GM12872 (cell line): ENCODE measurements around the gene ATXN3L.

Experiments used
- TF ChIP-seq, protein P1 (sequence below): IDR thresholded peaks from 3 replicates; pipeline ENCODE4 v1.5.1; 2011; ENCODE audit warnings: low read depth, mild to moderate bottlenecking, low read length, moderate library complexity; ENCODE audit not compliant: insufficient read depth

Gene ATXN3L

DNA sequence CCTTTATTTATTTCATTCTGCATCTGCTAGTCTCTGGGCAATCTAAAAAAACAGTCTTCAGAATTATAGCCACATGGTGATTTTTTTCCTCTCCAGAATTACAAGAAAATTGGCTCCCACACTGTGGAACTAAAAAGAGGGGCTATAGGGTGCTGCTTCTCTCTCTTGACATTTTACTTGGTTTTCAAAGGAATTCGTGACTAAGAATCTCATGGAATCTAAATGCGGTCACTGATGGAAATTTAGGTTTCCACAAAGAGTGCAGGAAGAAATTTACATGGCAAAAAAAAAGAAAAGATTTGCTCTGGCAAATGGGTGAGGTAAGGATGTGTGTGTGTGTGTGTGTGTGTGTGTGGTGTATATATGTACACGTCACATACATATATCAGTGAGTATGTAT lies 10.2 kb downstream of the ATXN3L start:
- TF ChIP-seq, protein P1, sequence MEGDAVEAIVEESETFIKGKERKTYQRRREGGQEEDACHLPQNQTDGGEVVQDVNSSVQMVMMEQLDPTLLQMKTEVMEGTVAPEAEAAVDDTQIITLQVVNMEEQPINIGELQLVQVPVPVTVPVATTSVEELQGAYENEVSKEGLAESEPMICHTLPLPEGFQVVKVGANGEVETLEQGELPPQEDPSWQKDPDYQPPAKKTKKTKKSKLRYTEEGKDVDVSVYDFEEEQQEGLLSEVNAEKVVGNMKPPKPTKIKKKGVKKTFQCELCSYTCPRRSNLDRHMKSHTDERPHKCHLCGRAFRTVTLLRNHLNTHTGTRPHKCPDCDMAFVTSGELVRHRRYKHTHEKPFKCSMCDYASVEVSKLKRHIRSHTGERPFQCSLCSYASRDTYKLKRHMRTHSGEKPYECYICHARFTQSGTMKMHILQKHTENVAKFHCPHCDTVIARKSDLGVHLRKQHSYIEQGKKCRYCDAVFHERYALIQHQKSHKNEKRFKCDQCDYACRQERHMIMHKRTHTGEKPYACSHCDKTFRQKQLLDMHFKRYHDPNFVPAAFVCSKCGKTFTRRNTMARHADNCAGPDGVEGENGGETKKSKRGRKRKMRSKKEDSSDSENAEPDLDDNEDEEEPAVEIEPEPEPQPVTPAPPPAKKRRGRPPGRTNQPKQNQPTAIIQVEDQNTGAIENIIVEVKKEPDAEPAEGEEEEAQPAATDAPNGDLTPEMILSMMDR: no peak

DNA sequence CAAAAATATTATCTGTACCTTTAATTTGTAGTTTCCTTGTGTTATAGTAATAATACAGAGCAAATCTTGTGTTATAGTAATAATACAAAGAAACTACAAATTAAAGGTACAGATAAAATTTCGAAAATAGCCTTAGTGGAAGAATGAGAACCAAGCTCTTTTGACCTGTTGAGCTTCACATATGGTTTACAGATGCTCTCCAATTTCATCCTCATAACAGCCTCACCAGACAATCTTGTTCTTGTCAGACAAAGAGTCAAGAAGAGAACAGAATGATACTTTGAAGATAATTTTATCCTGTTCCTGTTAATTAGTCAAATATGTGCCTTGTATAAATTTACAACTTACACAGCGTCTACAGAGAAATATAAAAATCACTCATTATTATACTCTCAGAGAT lies 12.8 kb downstream of the ATXN3L start:
- TF ChIP-seq, protein P1: no peak

DNA sequence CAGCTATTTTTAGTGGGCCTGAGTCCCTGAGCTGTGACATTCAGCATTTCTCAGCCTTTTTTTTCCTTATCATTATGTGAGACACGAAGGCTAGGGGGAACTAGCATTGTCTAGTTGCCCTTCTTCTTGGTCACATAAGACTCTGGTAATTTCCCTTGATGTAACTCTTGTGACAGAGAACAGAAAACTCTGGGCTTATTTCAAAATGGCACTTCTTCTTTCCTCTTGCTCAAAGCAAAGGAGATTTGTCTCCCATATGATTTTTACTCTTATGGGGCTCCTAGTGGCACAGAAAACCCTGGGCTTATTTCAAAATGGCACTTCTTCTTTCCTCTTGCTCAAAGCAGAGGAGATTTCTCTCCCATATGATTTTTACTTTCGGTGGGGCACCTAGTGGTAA lies 14.7 kb downstream of the ATXN3L start:
- TF ChIP-seq, protein P1: no peak

DNA sequence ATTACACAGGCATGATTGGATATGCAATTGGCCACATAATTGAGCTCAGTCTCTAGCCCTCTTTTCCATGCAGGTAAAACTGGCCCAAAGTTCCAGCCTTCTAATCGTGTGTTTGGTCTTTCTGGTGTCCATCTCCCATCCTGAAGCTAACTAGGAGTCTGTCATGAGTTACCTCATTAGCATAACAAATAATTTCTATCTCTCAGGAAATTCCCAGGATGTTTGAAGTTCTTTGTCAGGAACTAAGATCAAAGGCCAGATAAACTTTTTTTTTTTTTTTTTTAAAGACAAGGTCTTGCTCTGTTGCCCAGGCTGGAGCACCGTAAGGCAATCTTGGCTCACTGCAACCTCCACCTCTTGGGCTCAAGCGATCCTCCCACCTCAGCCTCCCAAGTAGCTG lies 15.8 kb downstream of the ATXN3L start:
- TF ChIP-seq, protein P1: no peak

DNA sequence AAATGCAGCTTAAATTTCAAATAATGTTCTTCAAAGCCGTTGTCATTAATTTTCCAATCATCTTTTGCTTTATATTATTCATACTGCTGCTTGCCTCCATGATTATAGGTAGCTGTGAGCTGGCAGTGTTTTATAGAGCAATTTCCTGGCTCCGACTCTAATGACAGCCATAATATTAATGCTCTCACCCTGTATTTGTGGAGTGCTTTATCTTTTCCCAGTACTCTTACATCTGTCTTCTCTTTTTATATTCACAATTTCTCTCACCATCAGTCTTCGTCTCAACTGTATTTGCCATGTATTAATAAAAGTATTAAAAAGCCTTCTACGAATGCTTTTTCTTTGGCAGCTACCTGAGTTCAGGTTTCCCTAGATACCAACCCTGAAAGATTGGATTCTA lies 21.0 kb downstream of the ATXN3L start:
- TF ChIP-seq, protein P1: no peak

DNA sequence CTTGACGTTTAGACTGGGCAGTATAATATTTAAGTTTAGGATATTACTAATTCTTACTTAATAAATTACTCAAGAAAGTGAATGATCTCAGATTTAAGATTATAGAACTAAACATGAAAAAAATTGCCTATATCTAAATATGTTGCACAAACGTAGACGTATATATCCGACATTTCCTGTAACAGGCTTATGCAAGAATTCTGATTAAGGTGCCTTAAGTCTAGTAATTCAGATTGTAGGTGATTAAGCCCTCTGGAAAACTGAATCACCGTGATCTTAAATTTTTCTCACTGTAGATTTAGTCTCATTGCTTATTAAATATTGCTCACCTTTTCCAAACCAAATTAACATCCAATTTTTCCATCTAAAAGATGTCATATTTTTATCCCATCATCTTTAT lies 24.0 kb downstream of the ATXN3L start:
- TF ChIP-seq, protein P1: no peak

DNA sequence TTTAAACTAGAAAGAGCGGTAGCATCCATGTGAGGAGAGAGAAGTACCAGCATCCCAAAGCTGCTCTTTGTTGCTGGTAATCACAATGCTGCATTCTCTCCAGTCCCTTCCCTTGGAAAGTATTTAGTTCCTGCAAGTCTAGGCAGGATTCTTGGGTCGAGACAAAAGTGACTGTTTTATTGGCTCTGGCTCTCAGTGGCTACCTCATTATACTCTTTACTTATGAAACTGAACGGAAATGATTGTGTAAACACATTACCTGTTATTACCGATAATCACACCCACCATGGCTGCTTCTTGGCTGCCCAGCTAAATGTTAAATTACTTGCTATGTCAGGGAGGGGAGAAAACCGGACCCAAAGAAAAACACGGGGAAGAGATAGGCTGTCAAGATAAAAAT lies 26.2 kb downstream of the ATXN3L start:
- TF ChIP-seq, protein P1: no peak

DNA sequence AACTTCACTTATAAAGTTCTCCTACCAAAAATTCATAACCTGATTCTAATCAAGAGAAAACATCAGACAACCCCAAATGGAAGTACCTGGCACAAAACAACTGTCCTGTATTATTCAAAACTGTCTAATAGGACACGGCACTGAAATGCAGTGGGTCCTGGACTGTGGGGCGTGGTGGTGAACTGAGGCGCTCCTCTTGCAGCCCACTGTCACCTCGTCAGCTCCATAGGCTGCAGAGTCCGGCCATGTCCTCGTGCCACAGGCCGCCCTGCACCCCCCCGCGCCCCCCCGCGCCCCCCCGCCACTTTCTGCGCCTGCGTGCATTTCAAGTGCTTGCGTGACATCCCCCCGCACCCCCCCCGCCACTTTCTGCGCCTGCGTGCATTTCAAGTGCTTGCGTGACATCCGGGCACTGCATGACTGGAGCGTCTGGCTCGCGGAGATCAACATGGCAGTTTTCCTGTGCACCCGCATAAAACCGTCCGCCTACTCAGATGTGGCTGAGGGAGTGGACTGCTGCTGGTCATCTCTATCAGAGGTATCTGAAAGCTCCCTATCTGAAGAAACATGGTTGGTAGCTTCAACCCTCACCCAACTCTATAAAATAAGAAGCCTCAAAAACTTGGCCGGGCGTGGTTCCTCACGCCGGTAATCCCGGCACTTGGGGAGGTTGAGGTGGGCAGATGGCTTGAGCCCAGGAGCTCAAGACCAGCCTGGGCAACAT lies 28.8 kb downstream of the ATXN3L start:
- TF ChIP-seq, protein P1: no peak
